ENCODE data around the gene CCDC179.

DNA sequence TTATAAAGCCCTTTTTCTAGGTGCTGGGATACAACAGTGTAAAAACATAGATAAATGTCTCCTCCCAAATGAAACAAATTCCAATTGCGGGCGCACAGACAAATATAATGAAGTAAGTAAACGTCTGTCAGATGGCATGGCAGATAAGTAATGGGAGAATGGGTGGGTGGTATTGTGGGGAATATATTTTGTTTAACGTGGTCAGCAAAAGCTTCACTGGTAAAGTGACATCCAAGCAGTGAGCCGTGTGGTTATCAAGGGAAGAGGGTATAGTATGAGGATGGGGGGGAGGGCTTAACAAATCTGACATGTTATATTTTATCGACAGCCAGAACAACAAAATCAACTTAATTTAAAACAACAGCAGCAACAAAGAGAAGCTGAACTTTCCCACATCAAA, 31.9 kb downstream of the CCDC179 start:
- TF ChIP-seq, protein P1, sequence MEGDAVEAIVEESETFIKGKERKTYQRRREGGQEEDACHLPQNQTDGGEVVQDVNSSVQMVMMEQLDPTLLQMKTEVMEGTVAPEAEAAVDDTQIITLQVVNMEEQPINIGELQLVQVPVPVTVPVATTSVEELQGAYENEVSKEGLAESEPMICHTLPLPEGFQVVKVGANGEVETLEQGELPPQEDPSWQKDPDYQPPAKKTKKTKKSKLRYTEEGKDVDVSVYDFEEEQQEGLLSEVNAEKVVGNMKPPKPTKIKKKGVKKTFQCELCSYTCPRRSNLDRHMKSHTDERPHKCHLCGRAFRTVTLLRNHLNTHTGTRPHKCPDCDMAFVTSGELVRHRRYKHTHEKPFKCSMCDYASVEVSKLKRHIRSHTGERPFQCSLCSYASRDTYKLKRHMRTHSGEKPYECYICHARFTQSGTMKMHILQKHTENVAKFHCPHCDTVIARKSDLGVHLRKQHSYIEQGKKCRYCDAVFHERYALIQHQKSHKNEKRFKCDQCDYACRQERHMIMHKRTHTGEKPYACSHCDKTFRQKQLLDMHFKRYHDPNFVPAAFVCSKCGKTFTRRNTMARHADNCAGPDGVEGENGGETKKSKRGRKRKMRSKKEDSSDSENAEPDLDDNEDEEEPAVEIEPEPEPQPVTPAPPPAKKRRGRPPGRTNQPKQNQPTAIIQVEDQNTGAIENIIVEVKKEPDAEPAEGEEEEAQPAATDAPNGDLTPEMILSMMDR (conservative IDR thresholded peaks at IDR 0.05) = no peak
- TF ChIP-seq ZFX (IDR thresholded peaks at IDR 0.05) = no peak
